ENCODE measurements around the gene MRRF.

DNA sequence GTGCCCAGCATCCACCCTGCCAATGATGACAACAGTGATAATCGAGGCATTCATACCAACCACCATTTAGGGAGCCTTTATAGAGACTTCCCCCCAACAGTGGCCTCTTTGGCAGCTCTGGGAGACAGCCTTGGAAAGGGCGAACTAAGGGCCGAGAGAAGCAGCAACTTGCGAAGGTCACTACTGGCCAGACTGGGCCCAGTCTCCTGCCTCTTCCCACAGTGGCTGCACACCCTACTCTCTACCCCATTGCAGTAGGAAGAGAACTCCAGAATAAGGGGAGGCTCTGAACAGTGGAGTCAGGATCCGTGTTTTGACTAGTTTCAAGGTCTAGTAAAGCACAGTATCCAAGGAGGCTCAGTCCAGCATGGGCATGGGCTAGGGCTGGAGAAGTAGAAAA is 41.2 kb upstream of the MRRF start:
- TF ChIP-seq GATA2 (IDR thresholded peaks at IDR 0.05; ENCODE audit: low read depth, low read length) (no peak), GATA3 (IDR thresholded peaks at IDR 0.05; ENCODE audit: low read depth, low read length) (no peak)

All from SH-SY5Y (cell line).